Omental fat pad (tissue), 4 donors: ENCODE measurements around the gene IVD. TPM values are rescaled to one million over a fixed set of nuclear protein-coding genes. Genes with fewer than 3 reads are reported as not detected.
"Not testable (repeated sequence)": the region's sequence is repeated elsewhere in the genome, so short reads cannot be mapped to it uniquely, and the experiment has no call there.

Experiments used
- ATAC-seq: fragments of 150-250 bp; one replicate; pipeline ENCODE4 v1.9.1; 2016; ENCODE audit warnings: mild to moderate bottlenecking, moderate library complexity; ENCODE audit not compliant: low FRiP score
- DNase-seq: peaks from one replicate; pipeline ENCODE4 v3.0.0-alpha.2; 2019; ENCODE audit warnings: low spot score
- total RNA-seq, 4 donors: library from RNA; depleted of rRNA; stranded (reverse); fragments of >200 nt; gene quantifications; one replicate each; pipeline ENCODE4 v1.1.0, GENCODE V29; 2016
- TF ChIP-seq, protein P1 (sequence below), 3 donors: fragments of 450-650 bp; IDR thresholded peaks; one replicate each; pipeline ENCODE4 v1.5.1; 2016 to 2017; ENCODE audit warnings: antibody characterized with exemption in 3 of 3, mild to moderate bottlenecking in 3 of 3, moderate library complexity in 2 of 3

Gene IVD
- total RNA-seq, 4 donors from 2014 or later, result 45.0 to 63.5 (median 54.2) TPM

DNA sequence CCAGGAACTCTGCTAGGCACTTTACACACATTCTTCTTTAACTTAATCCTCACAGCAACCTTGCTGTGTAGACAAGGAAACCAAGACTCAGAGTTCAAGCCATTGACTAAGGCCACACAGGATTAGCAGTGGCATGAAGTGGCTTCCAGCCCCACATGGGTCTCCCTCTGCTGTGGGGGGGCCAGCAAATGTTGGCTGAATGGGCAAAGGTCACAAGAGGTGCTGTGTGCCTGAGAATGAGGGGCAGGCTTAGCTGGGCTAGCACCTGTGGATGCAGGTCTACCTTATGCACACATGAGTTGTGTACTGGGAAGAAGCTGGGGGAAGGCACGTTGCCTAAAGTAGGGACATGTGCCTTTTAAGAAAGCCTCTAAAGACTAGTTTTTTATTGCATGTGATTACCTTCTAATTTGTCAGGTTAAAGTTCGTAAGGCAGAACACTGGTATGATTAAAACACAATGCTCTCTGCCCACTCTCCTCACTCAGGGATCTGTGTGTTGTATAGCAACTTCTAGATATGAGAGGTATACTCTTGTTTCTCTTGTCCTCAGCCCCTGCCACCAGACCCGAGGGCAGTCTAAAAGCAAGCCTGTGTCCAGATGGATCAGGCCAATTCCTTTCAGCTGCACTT lies 46.0 kb downstream of the IVD start:
- ATAC-seq, result no peak
- TF ChIP-seq, protein P1, sequence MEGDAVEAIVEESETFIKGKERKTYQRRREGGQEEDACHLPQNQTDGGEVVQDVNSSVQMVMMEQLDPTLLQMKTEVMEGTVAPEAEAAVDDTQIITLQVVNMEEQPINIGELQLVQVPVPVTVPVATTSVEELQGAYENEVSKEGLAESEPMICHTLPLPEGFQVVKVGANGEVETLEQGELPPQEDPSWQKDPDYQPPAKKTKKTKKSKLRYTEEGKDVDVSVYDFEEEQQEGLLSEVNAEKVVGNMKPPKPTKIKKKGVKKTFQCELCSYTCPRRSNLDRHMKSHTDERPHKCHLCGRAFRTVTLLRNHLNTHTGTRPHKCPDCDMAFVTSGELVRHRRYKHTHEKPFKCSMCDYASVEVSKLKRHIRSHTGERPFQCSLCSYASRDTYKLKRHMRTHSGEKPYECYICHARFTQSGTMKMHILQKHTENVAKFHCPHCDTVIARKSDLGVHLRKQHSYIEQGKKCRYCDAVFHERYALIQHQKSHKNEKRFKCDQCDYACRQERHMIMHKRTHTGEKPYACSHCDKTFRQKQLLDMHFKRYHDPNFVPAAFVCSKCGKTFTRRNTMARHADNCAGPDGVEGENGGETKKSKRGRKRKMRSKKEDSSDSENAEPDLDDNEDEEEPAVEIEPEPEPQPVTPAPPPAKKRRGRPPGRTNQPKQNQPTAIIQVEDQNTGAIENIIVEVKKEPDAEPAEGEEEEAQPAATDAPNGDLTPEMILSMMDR (IDR thresholded peaks at IDR 0.05), result no peak
- no peak for DNase-seq

DNA sequence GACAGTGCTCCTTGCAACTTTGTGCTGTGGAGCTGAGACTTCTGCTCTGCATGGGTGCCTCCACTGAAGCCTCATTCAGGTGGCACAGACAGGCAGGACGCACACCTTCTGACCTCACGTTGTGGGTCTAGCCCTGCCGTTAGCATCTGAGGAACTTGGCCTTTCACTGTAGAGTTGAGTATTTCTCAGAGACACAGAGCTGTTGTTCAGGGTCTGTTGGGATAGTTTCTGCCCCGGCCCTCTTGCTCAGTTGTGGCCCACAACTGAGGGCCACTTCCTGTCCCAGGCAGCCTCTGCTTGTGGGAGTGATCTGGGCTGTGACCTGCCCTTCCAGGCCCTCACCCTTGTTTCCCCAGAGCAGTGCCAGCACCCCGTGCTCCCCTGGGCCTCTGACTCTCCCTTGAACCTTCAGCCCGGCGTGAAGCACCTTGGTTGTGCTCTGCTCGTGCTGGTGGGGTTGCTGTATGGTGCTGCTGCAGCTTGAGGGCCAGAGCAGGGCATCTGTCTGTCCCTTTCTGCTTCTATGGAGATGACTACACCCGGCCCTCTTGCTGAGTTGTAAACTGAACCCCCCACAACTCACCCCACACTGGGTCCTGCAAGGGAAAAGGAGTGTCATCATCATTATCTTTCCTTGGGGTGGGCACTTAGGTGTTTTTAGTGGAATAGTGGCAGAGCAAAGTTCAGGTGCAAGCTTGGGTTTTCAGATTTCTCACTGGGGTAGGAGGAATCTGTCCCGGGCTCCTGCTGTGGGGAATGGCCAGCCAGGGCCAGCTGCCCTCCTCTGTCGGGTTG lies 46.9 kb downstream of the IVD start:
- DNase-seq (no peak), ATAC-seq (no peak)
- TF ChIP-seq, protein P1 (IDR thresholded peaks at IDR 0.05), result no peak

DNA sequence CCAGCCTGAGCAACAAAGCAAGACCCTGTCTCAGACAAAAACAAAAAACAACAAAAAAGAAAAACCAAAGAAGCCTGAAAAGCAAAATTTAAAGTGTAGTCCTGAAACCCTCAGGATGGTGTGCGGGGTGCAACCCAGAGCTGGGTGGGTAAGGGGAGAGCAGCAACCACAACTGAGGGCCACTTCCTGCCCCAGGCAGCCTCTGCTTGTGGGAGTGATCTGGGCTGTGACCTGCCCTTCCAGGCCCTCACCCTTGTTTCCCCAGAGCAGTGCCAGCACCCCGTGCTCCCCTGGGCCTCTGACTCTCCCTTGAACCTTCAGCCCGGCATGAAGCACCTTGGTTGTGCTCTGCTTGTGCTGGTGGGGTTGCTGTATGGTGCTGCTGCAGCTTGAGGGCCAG lies 48.3 kb downstream of the IVD start:
- DNase-seq, ATAC-seq: not testable (repeated sequence)

DNA sequence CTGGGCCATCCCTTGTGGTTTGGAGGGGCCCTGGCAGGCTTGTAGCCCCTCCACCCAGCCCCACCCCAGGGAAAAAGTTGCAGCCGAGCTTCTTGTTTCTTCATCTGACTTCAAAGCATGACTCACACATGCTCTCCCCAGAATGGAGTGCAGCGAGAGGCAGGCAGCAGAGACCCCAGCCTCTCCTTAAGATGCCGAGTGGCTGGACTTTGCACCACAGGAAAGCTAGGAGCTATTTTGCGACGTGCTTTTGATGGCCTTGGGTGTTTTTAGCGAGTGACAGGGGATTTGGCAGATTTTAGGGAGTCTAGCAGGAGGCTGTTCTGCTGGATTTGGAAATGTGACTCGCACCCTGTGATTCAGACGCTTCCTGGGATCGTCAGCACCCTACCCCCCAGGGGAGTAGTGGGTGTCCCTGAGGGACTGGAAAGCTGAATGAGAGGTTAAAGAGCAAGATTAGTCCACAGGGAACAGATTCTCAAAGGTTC lies 49.4 kb downstream of the IVD start:
- TF ChIP-seq, protein P1 (IDR thresholded peaks at IDR 0.05), result no peak
- peak; percentile 46 for ATAC-seq
- DNase-seq, result no peak

DNA sequence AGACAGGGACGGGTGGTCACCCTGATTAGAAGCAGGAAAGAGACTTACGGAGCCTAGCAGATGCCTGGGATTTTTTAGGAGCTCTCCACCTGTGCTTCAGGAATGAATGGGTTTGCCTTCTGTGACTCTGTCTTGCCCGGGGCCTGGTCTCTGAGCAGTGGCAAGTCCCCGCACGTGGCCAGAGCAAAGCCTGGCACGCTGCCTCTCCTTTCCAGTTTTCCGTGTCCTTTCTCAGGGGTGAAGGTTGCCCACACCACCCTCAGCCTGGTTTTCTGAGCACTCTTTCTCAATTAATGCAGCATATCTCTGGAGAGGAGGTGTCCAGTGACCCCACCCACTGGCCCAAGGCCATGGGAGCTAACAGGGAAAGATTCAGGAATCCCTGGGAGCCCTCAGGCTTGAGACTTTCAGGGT lies 50.7 kb downstream of the IVD start:
- DNase-seq, result no peak
- TF ChIP-seq, protein P1 (IDR thresholded peaks at IDR 0.05), result no peak
- no peak for ATAC-seq

DNA sequence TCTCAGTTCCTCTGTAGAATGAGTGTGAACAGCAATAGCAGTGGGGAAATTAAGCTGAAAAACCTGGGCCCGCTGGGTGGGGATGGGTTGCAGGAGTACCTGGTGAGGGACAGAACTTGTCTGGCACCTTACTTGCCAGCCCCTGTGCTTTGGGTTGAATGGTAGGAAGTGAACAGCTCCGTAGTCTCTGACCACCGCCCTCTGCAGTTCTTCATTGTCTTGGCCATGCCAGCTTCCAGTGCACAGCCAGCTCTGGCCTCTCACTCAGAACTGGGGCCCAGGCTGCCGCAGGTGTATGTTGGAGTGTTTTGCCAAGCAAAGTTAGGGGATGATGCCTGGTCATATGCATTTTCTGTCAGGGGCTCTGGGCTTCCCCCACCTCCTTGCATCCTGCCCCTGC lies 51.1 kb downstream of the IVD start:
- TF ChIP-seq, protein P1 (IDR thresholded peaks at IDR 0.05), result no peak

DNA sequence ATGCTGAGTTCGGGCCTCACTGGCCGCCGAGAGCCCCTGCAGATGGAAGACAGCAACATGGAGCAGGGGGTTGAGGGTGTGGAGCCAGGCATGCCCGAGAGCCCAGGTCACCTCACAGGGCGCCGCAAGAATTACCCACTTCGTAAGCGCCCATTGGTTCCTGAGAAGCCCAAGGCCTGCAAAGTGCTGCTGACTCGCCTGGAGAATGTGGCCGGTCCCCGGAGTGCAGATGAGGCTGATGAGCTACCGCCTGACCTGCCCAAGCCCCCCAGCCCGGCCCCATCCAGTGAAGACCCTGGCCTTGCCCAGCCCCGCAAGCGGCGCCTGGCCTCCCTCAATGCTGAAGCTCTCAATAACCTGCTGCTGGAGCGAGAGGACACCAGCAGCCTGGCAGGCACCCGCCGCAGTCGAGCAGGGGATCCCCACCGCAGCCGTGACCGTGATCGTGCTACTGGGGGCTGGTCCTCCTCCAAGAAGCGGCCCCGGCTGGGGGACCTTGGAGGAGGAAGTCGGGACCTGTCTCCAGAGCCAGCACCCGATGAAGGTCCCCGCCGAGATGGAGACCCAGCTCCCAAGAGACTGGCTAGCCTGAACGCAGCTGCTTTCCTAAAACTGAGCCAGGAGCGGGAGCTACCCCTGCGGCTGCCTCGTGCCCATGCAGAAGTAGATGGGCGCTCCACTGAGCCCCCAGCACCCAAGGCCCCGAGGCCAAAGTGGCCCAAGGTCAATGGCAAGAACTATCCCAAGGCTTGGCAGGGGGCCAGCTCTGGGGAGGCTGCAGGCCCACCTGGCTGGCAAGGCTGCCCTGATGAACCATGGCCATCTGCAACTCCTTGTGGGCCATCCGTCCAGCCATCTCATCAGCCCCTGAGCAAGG lies 53.1 kb downstream of the IVD start:
- DNase-seq, result no peak
- TF ChIP-seq, protein P1 (IDR thresholded peaks at IDR 0.05), result no peak
- no peak for ATAC-seq

More for the DNA sequence above, 51.1 kb downstream of the IVD start:
- ATAC-seq (no peak), DNase-seq (no peak)
